HG03558 (cell line): ENCODE data around the gene DSCAM.

ENCODE experiments used
- ATAC-seq: cut with Tn5 transposase; IDR thresholded peaks from one replicate; pipeline ENCODE4 v1.9.1; 2021; ENCODE audit warnings: moderate number of reproducible peaks; ENCODE audit not compliant: unreplicated experiment; ENCODE audit errors: extremely low read depth

The DSCAM gene

GRCh38 chr21:40723966-40724365, 123.0 kb downstream of the DSCAM start:
- ATAC-seq: no peak

GRCh38 chr21:40723317-40723716, 123.6 kb downstream of the DSCAM start:
- no peak for ATAC-seq

- ATAC-seq: no peak
These were observed 127.3 kb downstream of the DSCAM start for GRCh38 chr21:40719615-40720014.

- no peak for ATAC-seq
These were observed 129.9 kb downstream of the DSCAM start for GRCh38 chr21:40717028-40717427.

GRCh38 chr21:40714536-40714935, 132.4 kb downstream of the DSCAM start:
- no peak for ATAC-seq

GRCh38 chr21:40707656-40708244, 139.2 kb downstream of the DSCAM start:
- no peak for ATAC-seq

GRCh38 chr21:40706806-40707655, 139.9 kb downstream of the DSCAM start:
- ATAC-seq: no peak

GRCh38 chr21:40706176-40706575, 140.8 kb downstream of the DSCAM start:
- ATAC-seq: no peak

GRCh38 chr21:40704141-40704540, 142.8 kb downstream of the DSCAM start:
- ATAC-seq: no peak

- ATAC-seq: no peak
These were observed 147.6 kb downstream of the DSCAM start for GRCh38 chr21:40699366-40699765.

GRCh38 chr21:40696246-40696645, 150.7 kb downstream of the DSCAM start:
- ATAC-seq: no peak

- ATAC-seq: no peak
These were observed 157.1 kb downstream of the DSCAM start for GRCh38 chr21:40689840-40690360.

- ATAC-seq: no peak
These were observed 157.7 kb downstream of the DSCAM start for GRCh38 chr21:40689217-40689616.

GRCh38 chr21:40688106-40688864, 158.7 kb downstream of the DSCAM start:
- ATAC-seq: no peak

GRCh38 chr21:40687625-40688024, 159.3 kb downstream of the DSCAM start:
- ATAC-seq: no peak

- ATAC-seq: no peak
These were observed 160.4 kb downstream of the DSCAM start for GRCh38 chr21:40686526-40686925.

GRCh38 chr21:40685141-40685540, 161.8 kb downstream of the DSCAM start:
- no peak for ATAC-seq

- no peak for ATAC-seq
These were observed 162.2 kb downstream of the DSCAM start for GRCh38 chr21:40684726-40685125.

GRCh38 chr21:40683349-40683748, 163.6 kb downstream of the DSCAM start:
- ATAC-seq: no peak

GRCh38 chr21:40681164-40681859, 165.6 kb downstream of the DSCAM start:
- no peak for ATAC-seq
